ENCODE data around the gene GDF9.

Gene GDF9

GRCh38 chr5:132816554-132816953 lies 49.7 kb downstream of the GDF9 start:
- DNase-seq (ENCODE audit: low read depth): no peak

DNA sequence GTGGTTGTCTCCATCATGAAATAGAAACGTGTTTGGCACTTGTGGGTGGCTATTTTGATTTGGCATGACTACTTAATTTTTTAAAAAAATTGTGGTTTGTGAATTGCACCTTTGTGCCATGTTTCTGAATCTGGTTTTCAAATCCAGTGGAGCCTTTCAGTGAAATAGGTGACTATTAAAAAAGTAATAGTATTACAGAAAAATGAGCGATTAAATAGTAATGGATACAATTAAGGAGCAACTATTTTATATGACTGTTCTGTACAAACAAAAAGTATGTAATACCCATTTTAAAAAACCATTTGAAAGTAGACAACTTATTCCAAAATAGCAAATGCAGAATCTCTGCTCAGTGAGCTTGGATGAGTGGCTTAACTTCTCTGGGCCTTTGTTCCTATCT lies 50.2 kb downstream of the GDF9 start:
- DNase-seq (ENCODE audit: low read depth): no peak

DNA sequence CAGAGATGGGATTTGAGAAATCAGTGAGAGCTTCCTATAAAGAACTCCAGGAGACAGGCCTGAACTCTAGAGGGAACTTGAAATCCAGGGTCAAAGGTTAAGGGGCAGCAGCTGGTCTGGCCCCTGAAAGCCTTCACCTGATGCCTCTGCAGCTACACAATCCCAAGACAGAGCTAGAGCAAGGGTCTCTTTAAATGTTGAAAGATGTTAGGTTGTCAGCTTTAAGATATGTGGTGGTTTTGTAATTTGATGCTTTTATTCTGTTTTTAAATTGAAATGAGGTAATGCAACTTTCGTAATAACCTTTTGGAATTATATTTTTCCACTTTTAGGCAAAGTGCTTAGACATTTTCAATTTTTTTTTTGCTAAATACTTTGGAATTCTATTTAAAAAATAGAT lies 50.8 kb downstream of the GDF9 start:
- DNase-seq (ENCODE audit: low read depth): no peak

- DNase-seq (ENCODE audit: low read depth): no peak
These were observed 51.6 kb downstream of the GDF9 start for GRCh38 chr5:132814503-132815294.

DNA sequence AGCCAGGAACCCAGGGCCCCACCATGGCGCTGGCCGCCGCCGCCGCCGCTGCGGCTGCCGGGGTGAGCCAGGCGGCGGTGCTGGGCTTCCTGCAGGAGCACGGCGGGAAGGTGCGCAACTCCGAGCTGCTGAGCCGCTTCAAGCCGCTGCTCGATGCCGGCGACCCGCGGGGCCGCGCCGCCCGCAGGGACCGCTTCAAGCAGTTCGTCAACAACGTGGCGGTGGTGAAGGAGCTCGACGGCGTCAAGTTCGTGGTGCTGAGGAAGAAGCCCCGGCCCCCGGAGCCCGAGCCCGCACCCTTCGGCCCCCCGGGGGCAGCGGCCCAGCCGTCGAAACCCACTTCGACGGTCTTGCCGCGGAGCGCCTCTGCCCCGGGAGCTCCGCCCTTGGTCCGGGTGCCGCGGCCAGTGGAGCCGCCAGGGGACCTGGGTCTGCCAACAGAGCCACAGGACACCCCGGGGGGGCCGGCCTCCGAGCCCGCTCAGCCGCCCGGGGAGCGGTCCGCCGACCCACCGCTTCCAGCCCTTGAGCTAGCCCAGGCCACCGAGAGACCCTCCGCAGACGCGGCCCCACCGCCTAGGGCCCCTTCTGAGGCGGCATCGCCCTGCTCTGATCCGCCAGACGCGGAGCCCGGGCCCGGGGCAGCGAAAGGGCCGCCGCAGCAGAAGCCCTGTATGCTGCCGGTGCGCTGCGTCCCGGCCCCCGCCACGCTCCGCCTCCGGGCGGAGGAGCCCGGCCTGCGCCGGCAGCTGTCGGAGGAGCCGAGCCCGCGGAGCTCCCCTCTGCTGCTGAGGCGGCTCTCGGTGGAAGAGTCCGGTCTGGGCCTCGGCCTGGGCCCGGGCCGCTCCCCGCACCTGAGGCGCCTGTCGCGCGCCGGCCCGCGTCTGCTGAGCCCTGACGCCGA lies 52.4 kb downstream of the GDF9 start:
- DNase-seq (ENCODE audit: low read depth): no peak

DNA sequence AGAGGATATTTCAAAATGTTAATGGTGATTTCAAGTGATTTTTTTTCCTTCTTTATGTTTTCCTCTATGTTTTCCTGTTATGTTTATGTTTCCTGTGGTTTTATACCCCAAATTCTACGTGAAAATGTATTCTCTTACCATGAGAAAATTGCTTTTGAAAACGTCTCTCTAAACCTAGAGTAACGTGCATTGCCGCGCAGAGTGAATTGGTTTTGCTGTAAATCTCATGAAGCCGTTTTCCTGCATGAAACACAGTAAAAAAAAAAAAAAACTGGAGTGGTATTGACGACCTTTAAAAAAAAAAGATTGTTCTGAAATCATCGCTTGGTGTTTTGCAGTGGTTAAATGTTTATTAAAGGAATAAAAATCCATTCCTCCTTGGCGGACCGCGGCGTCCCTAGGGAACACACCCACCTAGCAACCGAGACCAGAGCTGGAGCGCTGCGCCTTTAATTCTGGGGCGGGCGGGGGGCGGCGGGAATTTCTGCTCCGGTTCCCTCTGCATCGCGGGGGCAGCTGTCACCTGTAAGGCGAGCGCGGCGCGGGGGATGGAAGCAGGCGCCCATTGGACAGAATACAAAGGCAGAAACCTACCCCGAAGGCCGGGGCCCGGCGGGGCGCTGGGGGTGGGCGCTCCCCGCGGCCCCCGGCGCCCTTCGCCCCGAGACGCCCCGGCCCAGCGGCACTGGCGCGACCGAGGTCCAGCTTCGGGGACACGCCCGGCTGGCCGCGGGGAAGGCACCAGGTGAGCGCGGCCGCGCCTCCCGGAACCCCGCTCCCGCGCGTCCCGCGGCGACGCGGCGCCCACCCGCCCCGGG lies 53.3 kb downstream of the GDF9 start, which contains the start of gene SOWAHA:
Gene SOWAHA (plus strand): TSS at position 522 of the 818 bp plus-strand sequence. CDS start 320 bp downstream, outside the sequence.
- DNase-seq (ENCODE audit: low read depth): no peak

- DNase-seq (ENCODE audit: low read depth): no peak
These were observed 54.0 kb downstream of the GDF9 start for GRCh38 chr5:132812123-132812765.

Measured in stromal cell of bone marrow (primary cell).